ENCODE results near the gene MAPK10. TPM values are rescaled to one million over a fixed set of nuclear protein-coding genes. Genes with fewer than 3 reads are reported as not detected.

MAPK10 gene
- total and polyA plus RNA-seq, 2 of the 8 experiments (the other 6 are each of a cell fraction or from before 2014, with no cell fraction given), result 2.5 to 3.1 TPM

DNA sequence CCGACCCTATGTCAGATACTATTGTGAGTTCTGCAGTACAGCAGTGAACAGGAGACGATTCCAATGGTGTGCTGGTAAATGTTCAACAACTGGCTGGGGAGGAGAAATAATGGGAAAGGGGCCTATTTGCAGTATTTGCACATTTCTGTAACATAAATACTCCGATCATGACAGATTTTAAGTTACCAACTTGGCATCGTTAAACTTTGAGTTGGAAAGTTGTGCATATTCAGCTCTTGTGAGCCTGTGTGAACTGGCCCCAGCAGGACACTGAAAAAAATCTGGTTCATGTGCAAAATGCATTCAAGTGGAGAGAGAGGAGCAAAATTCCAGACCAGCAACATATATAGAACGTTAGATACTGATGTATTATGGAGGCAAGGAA, 175.0 kb downstream of the MAPK10 start:
- Histone ChIP-seq H3K9ac (replicated peaks in 1 of 4; ENCODE audit: extremely low read depth in 1 of 4, low read depth in 3 of 4, low read length in 3 of 4) (no peak overlapping the region), H3K9me3 (ENCODE audit: insufficient read depth in 2 of 2, low read depth in 1 of 2, low read length in 1 of 2) (no peaks in the 10 kb centered on the region), H3K4me3 (ENCODE audit: extremely low read depth in 1 of 4, insufficient read depth in 2 of 4, low read depth in 3 of 4, low read length in 4 of 4) (no peak overlapping the region), H3K23ac (ENCODE audit: insufficient read length) (no peak overlapping the region), H4K91ac (replicated peaks; ENCODE audit: insufficient read length, low read length) (no peak overlapping the region), H2AK5ac (ENCODE audit: low read depth, low read length) (no peak overlapping the region), H3K79me2 (ENCODE audit: control insufficient read depth in 1 of 2, insufficient read depth in 2 of 2, low read length in 2 of 2) (no peaks in the 10 kb centered on the region), H3K4me1 (replicated peaks in 1 of 4; ENCODE audit: control insufficient read depth in 3 of 4, insufficient read depth in 4 of 4, low read length in 3 of 4) (no peaks in the 10 kb centered on the region), H3K27me3 (replicated peaks in 1 of 4; ENCODE audit: control insufficient read depth in 3 of 4, extremely low read depth in 1 of 4, insufficient read depth in 3 of 4, low read length in 3 of 4) (no peaks in the 10 kb centered on the region), H3K79me1 (ENCODE audit: low read depth, low read length) (no peaks in the 10 kb centered on the region), H2BK120ac (replicated peaks; ENCODE audit: low read depth, low read length) (no peak overlapping the region), H4K5ac (ENCODE audit: insufficient read length, low read depth, low read length) (no peak overlapping the region), H2BK5ac (ENCODE audit: low read depth, low read length) (no peak overlapping the region), H3K36me3 (ENCODE audit: control insufficient read depth in 2 of 4, insufficient read depth in 4 of 4, low read length in 3 of 4) (no peaks in the 10 kb centered on the region), H3K4me2 (ENCODE audit: insufficient read depth in 1 of 2, low read depth in 2 of 2, low read length in 2 of 2) (no peak overlapping the region), H3K23me2 (ENCODE audit: low read depth, low read length) (no peaks in the 10 kb centered on the region), H2BK15ac (ENCODE audit: low read length) (no peak overlapping the region), H3K27ac (ENCODE audit: low read depth, low read length) (no peak overlapping the region), H4K20me1 (replicated peaks in 1 of 2; ENCODE audit: control insufficient read depth in 1 of 2, insufficient read depth in 2 of 2, low read length in 2 of 2) (no peaks in the 10 kb centered on the region), H2AFZ (ENCODE audit: low read length) (no peak overlapping the region), H3K56ac (replicated peaks; ENCODE audit: insufficient read length, low read depth, low read length) (no peak overlapping the region), H3K4ac (replicated peaks; ENCODE audit: insufficient read length, low read depth, low read length) (no peak overlapping the region), H4K8ac (ENCODE audit: extremely low read depth, insufficient read depth, low read length) (no peak overlapping the region), H3K18ac (ENCODE audit: extremely low read depth, low read length) (no peak overlapping the region), H2BK12ac (ENCODE audit: low read depth, low read length) (no peak overlapping the region), H2BK20ac (ENCODE audit: low read length) (no peak overlapping the region), H3K14ac (ENCODE audit: insufficient read length) (no peak overlapping the region)
- ChIA-PET CTCF (ENCODE audit: partially characterized antibody) (no interaction called here), POLR2A (ENCODE audit: partially characterized antibody) (no interaction called here)
- FAIRE-seq (no peak), DNase-seq (ENCODE audit: low read depth in 1 of 2, low spot score in 2 of 2) (no peak)
- TF ChIP-seq SP1 (IDR thresholded peaks at IDR 0.05; ENCODE audit: low read depth, low read length) (no peak), PHF8 (conservative IDR thresholded peaks at IDR 0.05; ENCODE audit: low read depth, low read length) (no peak), TEAD4 (IDR thresholded peaks at IDR 0.05; ENCODE audit: low read depth, low read length) (no peak), RXRA (IDR thresholded peaks at IDR 0.05; ENCODE audit: insufficient read depth, low read depth, low read length) (no peak), TAF7 (optimal IDR thresholded peaks at IDR 0.05; ENCODE audit: borderline replicate concordance, low read depth, low read length) (no peak), KDM4A (IDR thresholded peaks at IDR 0.05; ENCODE audit: low read depth, low read length, severe bottlenecking) (no peak), KDM1A (IDR thresholded peaks at IDR 0.05; ENCODE audit: borderline replicate concordance, low read length) (no peak), CTBP2 (IDR thresholded peaks at IDR 0.05; ENCODE audit: borderline replicate concordance, insufficient read depth, insufficient read length, low read length) (no peak), RFX5 (IDR thresholded peaks at IDR 0.05; ENCODE audit: borderline replicate concordance, low read depth, low read length) (no peak), TBP (IDR thresholded peaks at IDR 0.05; ENCODE audit: low read depth, low read length) (no peak), POLR2AphosphoS5 (IDR thresholded peaks at IDR 0.05; ENCODE audit: low read depth, low read length) (no peak), SUZ12 (IDR thresholded peaks at IDR 0.05; ENCODE audit: low read length) (no peak)
- TF ChIP-seq, protein P1, sequence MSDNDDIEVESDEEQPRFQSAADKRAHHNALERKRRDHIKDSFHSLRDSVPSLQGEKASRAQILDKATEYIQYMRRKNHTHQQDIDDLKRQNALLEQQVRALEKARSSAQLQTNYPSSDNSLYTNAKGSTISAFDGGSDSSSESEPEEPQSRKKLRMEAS (IDR thresholded peaks at IDR 0.05), result no peak
- TF ChIP-seq, protein P2, sequence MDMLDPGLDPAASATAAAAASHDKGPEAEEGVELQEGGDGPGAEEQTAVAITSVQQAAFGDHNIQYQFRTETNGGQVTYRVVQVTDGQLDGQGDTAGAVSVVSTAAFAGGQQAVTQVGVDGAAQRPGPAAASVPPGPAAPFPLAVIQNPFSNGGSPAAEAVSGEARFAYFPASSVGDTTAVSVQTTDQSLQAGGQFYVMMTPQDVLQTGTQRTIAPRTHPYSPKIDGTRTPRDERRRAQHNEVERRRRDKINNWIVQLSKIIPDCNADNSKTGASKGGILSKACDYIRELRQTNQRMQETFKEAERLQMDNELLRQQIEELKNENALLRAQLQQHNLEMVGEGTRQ (IDR thresholded peaks at IDR 0.05; ENCODE audit: low read length), result no peak
- 85% methylated on average over 5 of the region's 5 CpGs; no CpG with 5 or more reads in 1 of the 2 experiments for WGBS, 2 experiments (ENCODE audit: extremely low coverage in 1 of 2, insufficient coverage in 1 of 2, insufficient read length in 1 of 2, insufficient replicate concordance in 2 of 2, low coverage in 1 of 2, low lambda C conversion rate in 2 of 2, missing lambda C conversion rate in 1 of 2)
